Ascending aorta (tissue), 2 donors: ENCODE data around the gene FANCM. TPM values are rescaled to one million over a fixed set of nuclear protein-coding genes. Genes with fewer than 3 reads are reported as not detected.

Experiments
- DNase-seq, 2 donors: peaks; one replicate each; pipeline ENCODE4 v3.0.0-alpha.2; 2019; ENCODE audit warnings: low spot score in 2 of 2
- H3K27ac ChIP-seq, 2 donors: fragments of 200-600 bp; sonication (generic); one replicate each; pipeline ENCODE4 v1.5.1; 2016 to 2017; ENCODE audit warnings: mild to moderate bottlenecking in 1 of 2
- H3K27me3 ChIP-seq: fragments of 200-600 bp; sonication (generic); one replicate; pipeline ENCODE4 v1.5.1; 2017
- H3K36me3 ChIP-seq, 2 donors: fragments of 200-600 bp; sonication (generic); one replicate each; pipeline ENCODE4 v1.5.1; 2016
- H3K4me1 ChIP-seq, 2 donors: fragments of 200-600 bp; sonication (generic); one replicate each; pipeline ENCODE4 v1.5.1; 2016 to 2017; ENCODE audit warnings: mild to moderate bottlenecking in 1 of 2
- H3K4me3 ChIP-seq, 2 donors: fragments of 200-600 bp; sonication (generic); one replicate each; pipeline ENCODE4 v1.5.1; 2016 to 2017; ENCODE audit warnings: mild to moderate bottlenecking in 1 of 2
- H3K9me3 ChIP-seq, 2 donors: fragments of 200-600 bp; sonication (generic); one replicate each; pipeline ENCODE4 v1.5.1; 2016
- CTCF ChIP-seq, 3 experiments: fragments of 200-600 bp in 2 of 3; fragments of 450-650 bp in 1 of 3; sonication (generic) in 2 of 3; IDR thresholded peaks; one replicate each; pipeline ENCODE4 v1.5.1; 2016 to 2019; ENCODE audit warnings: antibody characterized with exemption in 3 of 3, mild to moderate bottlenecking in 1 of 3, moderate library complexity in 1 of 3
- intact Hi-C: fragments of 100-400 bp; cut with DNase I; formaldehyde crosslinking; loops from one replicate; pipeline ENCODE4 v1.15.1; 2023
- total RNA-seq: library from RNA; depleted of rRNA; stranded (reverse); fragments of >200 nt; gene quantifications from one replicate; pipeline ENCODE4 v1.1.0, GENCODE V29; 2016

The FANCM gene
- total RNA-seq, 1 donor from 2014 or later = 2.1 TPM

DNA sequence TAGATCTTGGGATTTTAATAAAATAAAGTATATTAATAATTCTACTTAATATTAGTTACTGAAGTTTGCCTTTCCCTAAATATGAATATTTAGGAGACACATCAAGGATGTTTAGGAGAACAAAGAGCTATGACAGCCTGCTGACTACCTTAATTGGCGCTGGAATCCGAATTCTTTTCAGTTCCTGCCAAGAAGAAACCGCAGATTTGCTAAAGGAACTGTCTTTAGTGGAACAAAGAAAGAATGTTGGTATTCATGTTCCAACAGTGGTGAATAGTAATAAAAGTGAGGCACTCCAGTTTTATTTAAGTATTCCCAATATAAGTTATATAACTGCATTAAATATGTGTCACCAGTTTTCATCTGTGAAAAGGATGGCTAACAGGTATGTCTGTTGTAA is 62.8 kb downstream of the FANCM start:
- intact Hi-C loops = no loop called here
- Histone ChIP-seq H3K4me1 (no peaks in the 10 kb centered on the region), H3K27ac (no peak overlapping the region), H3K4me3 (no peak overlapping the region), H3K27me3 (no peaks in the 10 kb centered on the region), H3K36me3 (peaks cover 0 to 6% of the 10 kb centered on the region in 2 donors), H3K9me3 (no peaks in the 10 kb centered on the region)
- no peak for DNase-seq
- no peak for TF ChIP-seq CTCF (IDR thresholded peaks at IDR 0.05)

DNA sequence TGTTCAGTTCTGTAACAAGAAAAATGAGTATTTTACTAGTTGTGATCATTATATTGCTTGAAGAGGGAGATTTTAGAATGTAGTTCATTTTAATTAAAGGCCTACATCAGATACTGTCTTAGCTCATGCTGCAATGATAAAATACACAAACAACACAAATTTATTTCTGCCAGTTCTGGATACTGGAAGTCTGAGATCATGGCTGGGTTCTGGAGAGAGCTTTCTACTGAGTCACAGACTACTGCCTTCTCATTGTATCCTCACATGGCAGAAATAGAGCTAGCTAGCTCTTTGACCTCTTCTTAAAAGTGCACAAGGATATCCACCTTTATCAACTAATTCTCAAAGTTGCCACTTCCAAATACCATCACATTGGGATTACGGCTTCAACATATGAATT is 63.5 kb downstream of the FANCM start:
- Histone ChIP-seq H3K27me3 (no peaks in the 10 kb centered on the region), H3K36me3 (peaks cover 0 to 6% of the 10 kb centered on the region in 2 donors), H3K27ac (no peak overlapping the region), H3K9me3 (no peaks in the 10 kb centered on the region), H3K4me3 (no peak overlapping the region), H3K4me1 (no peaks in the 10 kb centered on the region)
- intact Hi-C loops = no loop called here
- TF ChIP-seq CTCF (IDR thresholded peaks at IDR 0.05) = no peak
- no peak for DNase-seq

GRCh38 chr14:45201905-45202304 is 66.2 kb downstream of the FANCM start:
- Histone ChIP-seq H3K9me3 (no peaks in the 10 kb centered on the region), H3K27ac (no peak overlapping the region), H3K36me3 (peaks cover 3 to 13% of the 10 kb centered on the region in 2 donors), H3K27me3 (no peaks in the 10 kb centered on the region), H3K4me3 (no peak overlapping the region), H3K4me1 (no peaks in the 10 kb centered on the region)
- no peak for TF ChIP-seq CTCF (IDR thresholded peaks at IDR 0.05)
- DNase-seq = no peak
- intact Hi-C loops = no loop called here

- no peak for DNase-seq
- no peaks in the 10 kb centered on the region for H3K9me3 ChIP-seq
- peaks cover 7 to 25% of the 10 kb centered on the region in 2 donors for H3K36me3 ChIP-seq
- H3K4me1 ChIP-seq = no peaks in the 10 kb centered on the region
- H3K4me3 ChIP-seq = no peak overlapping the region
- intact Hi-C loops = no loop called here
- H3K27me3 ChIP-seq = no peaks in the 10 kb centered on the region
- TF ChIP-seq CTCF (IDR thresholded peaks at IDR 0.05) = no peak
- no peak overlapping the region for H3K27ac ChIP-seq
Measured at GRCh38 chr14:45204241-45204640, 68.5 kb downstream of the FANCM start.

DNA sequence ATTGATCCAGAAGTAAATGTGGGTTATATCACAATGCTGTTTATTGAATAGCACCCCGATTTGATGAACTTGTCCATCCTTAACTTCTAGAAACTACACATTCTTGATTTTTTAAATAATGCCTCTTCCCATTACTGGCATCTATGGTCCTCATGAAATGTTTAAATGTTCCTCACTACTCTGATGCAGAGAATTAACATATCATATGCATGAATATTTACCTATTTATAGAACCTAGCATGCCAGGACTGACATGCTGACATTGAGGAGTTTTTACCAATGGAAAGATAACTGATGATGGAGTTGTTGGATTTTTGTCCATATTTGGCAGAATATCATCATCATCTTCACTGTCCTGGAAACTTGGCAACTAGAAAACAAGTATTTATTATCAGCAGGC is 74.4 kb downstream of the FANCM start:
- no peak for DNase-seq
- H3K4me1 ChIP-seq = no peaks in the 10 kb centered on the region
- intact Hi-C loops = no loop called here
- H3K36me3 ChIP-seq = peaks cover 11 to 35% of the 10 kb centered on the region in 2 donors
- no peak for TF ChIP-seq CTCF (IDR thresholded peaks at IDR 0.05)
- H3K27me3 ChIP-seq = no peaks in the 10 kb centered on the region
- no peak overlapping the region for H3K27ac ChIP-seq
- H3K9me3 ChIP-seq = no peaks in the 10 kb centered on the region
- no peak overlapping the region for H3K4me3 ChIP-seq

GRCh38 chr14:45211295-45211694 is 75.6 kb downstream of the FANCM start:
- no peak for DNase-seq
- TF ChIP-seq CTCF (IDR thresholded peaks at IDR 0.05) = no peak
- Histone ChIP-seq H3K4me3 (no peak overlapping the region), H3K9me3 (no peaks in the 10 kb centered on the region), H3K4me1 (no peaks in the 10 kb centered on the region), H3K36me3 (peaks cover 10 to 34% of the 10 kb centered on the region in 2 donors), H3K27me3 (no peaks in the 10 kb centered on the region), H3K27ac (no peak overlapping the region)
- intact Hi-C loops = no loop called here
